ENCODE measurements around the gene PIGQ.

Gene PIGQ

DNA sequence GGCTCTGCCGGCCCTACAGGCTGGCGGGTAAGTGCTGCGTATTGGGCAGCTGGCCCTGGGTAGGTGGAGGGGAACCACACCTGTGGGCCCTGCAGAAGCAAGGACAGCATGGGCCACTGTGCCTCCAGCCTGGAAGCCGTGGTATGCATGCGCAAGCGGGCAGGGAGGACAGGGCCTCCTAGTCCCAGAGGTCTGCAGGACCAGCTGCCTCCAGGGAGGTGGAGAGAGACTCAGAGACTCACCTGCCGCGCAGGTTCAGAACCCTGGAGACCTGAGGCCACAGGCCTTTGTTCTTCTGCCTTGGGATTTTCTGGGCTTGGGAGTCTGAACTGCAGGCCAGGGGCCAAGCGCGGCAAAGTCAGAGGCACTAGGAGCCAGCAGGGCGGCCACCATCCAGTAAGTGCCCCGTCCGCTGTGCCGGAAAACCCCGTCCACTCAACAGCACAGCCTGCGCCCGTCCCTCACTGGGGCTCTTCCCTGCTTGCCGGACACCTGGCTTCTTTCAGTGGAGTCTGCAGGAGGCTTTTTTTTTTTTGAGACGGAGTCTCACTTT lies 11.3 kb downstream of the PIGQ start:
- Histone ChIP-seq H3K36me3 (ENCODE audit: control insufficient read depth, insufficient read depth, low read length) (no peaks in the 10 kb centered on the region), H3K9me3 (ENCODE audit: control insufficient read depth, low read length) (no peaks in the 10 kb centered on the region), H3K27me3 (ENCODE audit: control insufficient read depth, insufficient read depth, low read length) (peaks cover 6% of the 10 kb centered on the region), H3K4me1 (ENCODE audit: control insufficient read depth, insufficient read depth, low read length) (peaks cover 5% of the 10 kb centered on the region), H3K4me3 (ENCODE audit: low read length) (no peak overlapping the region), H3K9ac (ENCODE audit: low read length) (no peak overlapping the region)

- Histone ChIP-seq H3K36me3 (ENCODE audit: control insufficient read depth, insufficient read depth, low read length) (no peaks in the 10 kb centered on the region), H3K4me1 (ENCODE audit: control insufficient read depth, insufficient read depth, low read length) (peaks cover 13% of the 10 kb centered on the region)
Measured at GRCh38 chr16:582218-582613, 12.4 kb downstream of the PIGQ start.

DNA sequence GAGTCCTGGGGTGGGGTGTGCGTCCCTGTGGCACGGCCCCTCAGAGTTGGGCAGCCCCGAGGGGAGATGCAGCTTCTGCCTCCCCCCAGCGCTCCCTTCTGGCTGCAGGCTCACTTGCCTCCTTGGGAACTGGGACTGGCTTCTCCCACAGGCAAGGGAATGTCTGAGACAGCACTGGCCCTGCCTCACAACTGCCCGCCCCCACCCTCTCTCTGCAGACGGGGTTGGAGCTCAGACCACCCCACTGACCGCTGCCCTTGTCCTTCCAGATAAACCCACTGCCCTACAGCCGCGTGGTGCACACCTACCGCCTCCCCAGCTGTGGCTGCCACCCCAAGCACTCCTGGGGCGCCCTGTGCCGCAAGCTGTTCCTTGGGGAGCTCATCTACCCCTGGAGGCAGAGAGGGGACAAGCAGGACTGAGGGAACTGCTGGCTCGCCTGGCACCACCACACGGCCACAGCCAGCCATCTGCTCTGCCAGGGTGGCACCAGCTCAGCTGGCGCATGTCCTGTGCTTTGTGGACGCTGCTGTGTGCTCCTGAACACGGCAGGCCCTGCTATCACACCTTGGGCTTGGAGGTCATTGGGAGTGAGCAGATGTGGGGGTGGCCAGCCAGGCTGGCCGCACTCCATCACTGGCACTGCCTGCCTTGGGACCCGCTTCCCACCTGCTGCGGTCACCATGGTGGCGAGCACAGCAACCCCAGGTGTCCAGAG lies 13.0 kb downstream of the PIGQ start:
- Histone ChIP-seq H3K4me3 (ENCODE audit: low read length) (no peak overlapping the region), H3K9me3 (ENCODE audit: control insufficient read depth, low read length) (no peaks in the 10 kb centered on the region), H3K4me1 (ENCODE audit: control insufficient read depth, insufficient read depth, low read length) (peaks cover 14% of the 10 kb centered on the region), H3K9ac (ENCODE audit: low read length) (no peak overlapping the region), H3K27me3 (ENCODE audit: control insufficient read depth, insufficient read depth, low read length) (peaks cover 11% of the 10 kb centered on the region), H3K36me3 (ENCODE audit: control insufficient read depth, insufficient read depth, low read length) (no peaks in the 10 kb centered on the region)

More at GRCh38 chr16:582218-582613, 12.4 kb downstream of the PIGQ start:
- Histone ChIP-seq H3K27me3 (ENCODE audit: control insufficient read depth, insufficient read depth, low read length) (peaks cover 11% of the 10 kb centered on the region), H3K9me3 (ENCODE audit: control insufficient read depth, low read length) (no peaks in the 10 kb centered on the region), H3K9ac (ENCODE audit: low read length) (no peak overlapping the region), H3K4me3 (ENCODE audit: low read length) (no peak overlapping the region)

DNA sequence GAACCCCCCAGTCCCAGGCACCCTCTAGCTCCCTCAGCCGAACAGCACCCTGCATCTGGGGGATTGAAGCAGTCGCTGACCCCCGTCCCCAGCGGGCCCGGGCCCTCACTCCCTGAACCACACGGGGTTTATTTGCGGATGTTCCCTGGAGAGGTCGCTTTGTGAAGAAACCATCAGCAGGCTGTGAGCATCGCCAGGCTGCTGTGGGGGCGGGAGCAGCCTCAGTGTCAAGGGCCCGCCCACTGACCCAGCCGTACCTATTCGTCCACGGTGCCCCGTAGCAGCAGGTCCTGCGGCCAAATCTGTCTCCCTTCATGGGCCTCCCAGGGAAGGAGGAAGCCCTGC lies 13.7 kb downstream of the PIGQ start:
- H3K9me3 ChIP-seq (ENCODE audit: control insufficient read depth, low read length) = no peaks in the 10 kb centered on the region
- peaks cover 11% of the 10 kb centered on the region for H3K27me3 ChIP-seq (ENCODE audit: control insufficient read depth, insufficient read depth, low read length)
- no peak overlapping the region for H3K9ac ChIP-seq (ENCODE audit: low read length)
- H3K36me3 ChIP-seq (ENCODE audit: control insufficient read depth, insufficient read depth, low read length) = no peaks in the 10 kb centered on the region
- no peak overlapping the region for H3K4me3 ChIP-seq (ENCODE audit: low read length)
- peaks cover 21% of the 10 kb centered on the region for H3K4me1 ChIP-seq (ENCODE audit: control insufficient read depth, insufficient read depth, low read length)

- Histone ChIP-seq H3K9ac (ENCODE audit: low read length) (no peak overlapping the region), H3K27me3 (ENCODE audit: control insufficient read depth, insufficient read depth, low read length) (peaks cover 11% of the 10 kb centered on the region), H3K4me1 (ENCODE audit: control insufficient read depth, insufficient read depth, low read length) (peaks cover 21% of the 10 kb centered on the region), H3K36me3 (ENCODE audit: control insufficient read depth, insufficient read depth, low read length) (no peaks in the 10 kb centered on the region), H3K4me3 (ENCODE audit: low read length) (no peak overlapping the region), H3K9me3 (ENCODE audit: control insufficient read depth, low read length) (no peaks in the 10 kb centered on the region)
Measured at GRCh38 chr16:583815-584591, 14.2 kb downstream of the PIGQ start.

- Histone ChIP-seq H3K9me3 (ENCODE audit: control insufficient read depth, low read length) (no peaks in the 10 kb centered on the region), H3K4me1 (ENCODE audit: control insufficient read depth, insufficient read depth, low read length) (peaks cover 21% of the 10 kb centered on the region), H3K9ac (ENCODE audit: low read length) (no peak overlapping the region), H3K27me3 (ENCODE audit: control insufficient read depth, insufficient read depth, low read length) (peaks cover 11% of the 10 kb centered on the region), H3K4me3 (ENCODE audit: low read length) (no peak overlapping the region), H3K36me3 (ENCODE audit: control insufficient read depth, insufficient read depth, low read length) (no peaks in the 10 kb centered on the region)
Measured at GRCh38 chr16:585351-585750, 15.6 kb downstream of the PIGQ start.

DNA sequence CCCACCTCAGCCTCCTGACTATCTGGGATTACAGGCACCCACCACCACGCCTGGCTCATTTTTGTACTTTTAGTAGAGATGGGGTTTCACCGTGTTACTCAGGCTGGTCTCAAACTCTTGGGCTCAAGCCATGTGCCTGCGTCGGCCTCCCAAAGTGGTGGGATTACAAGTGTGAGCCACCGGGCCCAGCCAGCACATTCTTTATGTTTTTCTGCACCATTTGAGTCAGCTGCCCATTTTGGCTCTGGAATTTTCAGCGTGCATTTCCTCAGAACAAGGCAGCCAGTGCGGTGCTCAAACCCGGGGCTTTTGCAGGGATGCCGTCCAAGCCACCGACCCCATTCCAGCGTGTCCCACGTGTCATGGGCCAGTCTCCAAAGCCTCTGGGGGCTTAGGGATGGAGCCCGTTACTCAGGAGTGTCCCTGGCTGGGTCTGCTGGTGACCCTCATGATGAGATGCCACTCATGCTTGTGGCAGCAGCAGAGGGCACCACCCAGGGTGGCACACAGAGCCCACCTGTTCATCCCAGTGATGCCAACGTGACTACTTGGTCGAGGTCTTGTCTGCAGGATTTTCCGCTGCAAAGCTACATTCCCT lies 16.4 kb downstream of the PIGQ start:
- Histone ChIP-seq H3K4me3 (ENCODE audit: low read length) (no peak overlapping the region), H3K9ac (ENCODE audit: low read length) (no peak overlapping the region), H3K9me3 (ENCODE audit: control insufficient read depth, low read length) (no peaks in the 10 kb centered on the region), H3K4me1 (ENCODE audit: control insufficient read depth, insufficient read depth, low read length) (peaks cover 21% of the 10 kb centered on the region), H3K36me3 (ENCODE audit: control insufficient read depth, insufficient read depth, low read length) (no peaks in the 10 kb centered on the region), H3K27me3 (ENCODE audit: control insufficient read depth, insufficient read depth, low read length) (peaks cover 11% of the 10 kb centered on the region)

DNA sequence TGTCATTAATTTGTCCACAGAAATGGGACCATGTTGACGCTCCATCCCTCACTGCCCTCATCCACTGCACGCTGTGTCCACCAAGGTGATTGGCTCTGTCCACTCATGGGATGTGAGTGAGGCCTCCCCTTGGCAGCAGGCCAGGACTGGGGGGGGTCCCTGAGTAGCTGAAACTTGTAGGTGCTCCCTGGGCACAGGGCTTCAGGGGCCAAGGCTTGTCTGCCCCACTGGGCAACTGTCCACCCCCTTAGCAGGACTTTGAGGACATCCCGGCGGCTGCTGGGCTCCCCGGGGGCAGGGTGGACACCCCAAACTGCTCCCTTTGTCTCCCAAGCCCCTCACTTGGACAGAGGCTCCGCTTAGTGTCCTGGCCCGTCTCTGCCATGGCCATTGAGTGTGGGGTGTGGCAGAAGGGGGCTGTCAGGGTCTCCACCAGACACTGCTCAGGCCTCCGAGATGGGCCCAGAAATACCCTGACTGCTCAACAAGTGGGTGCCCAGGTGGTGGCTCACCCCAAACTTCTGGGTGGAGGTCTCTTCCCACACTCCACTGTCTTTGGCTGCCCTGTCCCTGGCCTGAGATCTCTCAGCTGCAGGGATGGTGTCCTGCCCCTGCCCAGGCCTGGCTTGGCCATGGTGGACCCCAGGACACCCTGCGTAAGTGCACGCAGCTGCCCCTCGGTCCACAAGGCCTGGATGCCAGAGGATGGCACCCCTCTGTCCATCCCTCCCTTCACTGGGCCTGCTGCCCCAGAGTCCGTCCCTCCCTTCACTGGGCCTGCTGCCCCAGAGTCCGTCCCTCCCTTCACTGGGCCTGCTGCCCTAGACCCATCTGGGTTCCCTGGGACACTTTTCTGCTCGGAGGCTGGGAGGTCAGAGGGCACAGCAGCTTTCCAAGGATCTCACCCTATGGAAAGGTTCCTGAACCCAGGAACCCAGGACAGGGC lies 17.1 kb downstream of the PIGQ start:
- Histone ChIP-seq H3K4me3 (ENCODE audit: low read length) (no peak overlapping the region), H3K9ac (ENCODE audit: low read length) (no peak overlapping the region), H3K36me3 (ENCODE audit: control insufficient read depth, insufficient read depth, low read length) (no peaks in the 10 kb centered on the region), H3K4me1 (ENCODE audit: control insufficient read depth, insufficient read depth, low read length) (peaks cover 24% of the 10 kb centered on the region), H3K9me3 (ENCODE audit: control insufficient read depth, low read length) (no peaks in the 10 kb centered on the region), H3K27me3 (ENCODE audit: control insufficient read depth, insufficient read depth, low read length) (peaks cover 11% of the 10 kb centered on the region)

- Histone ChIP-seq H3K36me3 (ENCODE audit: control insufficient read depth, insufficient read depth, low read length) (no peaks in the 10 kb centered on the region), H3K27me3 (ENCODE audit: control insufficient read depth, insufficient read depth, low read length) (peaks cover 11% of the 10 kb centered on the region), H3K4me1 (ENCODE audit: control insufficient read depth, insufficient read depth, low read length) (peaks cover 40% of the 10 kb centered on the region), H3K4me3 (ENCODE audit: low read length) (peak overlapping the region; percentile 58), H3K9ac (ENCODE audit: low read length) (peak overlapping the region; percentile 80), H3K9me3 (ENCODE audit: control insufficient read depth, low read length) (no peaks in the 10 kb centered on the region)
Measured at GRCh38 chr16:588639-588888, 18.8 kb downstream of the PIGQ start.

GRCh38 chr16:588889-589657 lies 19.3 kb downstream of the PIGQ start:
- H3K9ac ChIP-seq (ENCODE audit: low read length) = peak overlapping the region; percentile 80
- H3K4me1 ChIP-seq (ENCODE audit: control insufficient read depth, insufficient read depth, low read length) = peaks cover 45% of the 10 kb centered on the region
- no peaks in the 10 kb centered on the region for H3K9me3 ChIP-seq (ENCODE audit: control insufficient read depth, low read length)
- H3K27me3 ChIP-seq (ENCODE audit: control insufficient read depth, insufficient read depth, low read length) = peaks cover 11% of the 10 kb centered on the region
- H3K36me3 ChIP-seq (ENCODE audit: control insufficient read depth, insufficient read depth, low read length) = no peaks in the 10 kb centered on the region
- H3K4me3 ChIP-seq (ENCODE audit: low read length) = peak overlapping the region; percentile 58

- Histone ChIP-seq H3K9ac (ENCODE audit: low read length) (peak within 1 kb of the TSS; percentile 89), H3K36me3 (ENCODE audit: control insufficient read depth, insufficient read depth, low read length) (no peaks in the 10 kb centered on the region), H3K4me3 (ENCODE audit: low read length) (peak within 1 kb of the TSS; percentile 91), H3K27me3 (ENCODE audit: control insufficient read depth, insufficient read depth, low read length) (peaks cover 11% of the 10 kb centered on the region), H3K9me3 (ENCODE audit: control insufficient read depth, low read length) (no peaks in the 10 kb centered on the region), H3K4me1 (ENCODE audit: control insufficient read depth, insufficient read depth, low read length) (peaks cover 51% of the 10 kb centered on the region)
Measured at GRCh38 chr16:589658-590187, 20.0 kb downstream of the PIGQ start, which contains the start of gene RAB40C. Gene RAB40C, plus strand, starts transcription at chr16:590066. Its CDS starts 226 bp downstream, at chr16:590292.

Measured in mucosa of stomach (tissue), 1 donor.